8988T (cell line): ENCODE measurements around the gene INO80E.

ENCODE experiments used
- DNase-seq: peaks from one replicate; pipeline ENCODE4 v3.0.0; 2011

The INO80E gene

GRCh38 chr16:29975811-29976511 lies 20.1 kb upstream of the INO80E start:
- no peak for DNase-seq

DNA sequence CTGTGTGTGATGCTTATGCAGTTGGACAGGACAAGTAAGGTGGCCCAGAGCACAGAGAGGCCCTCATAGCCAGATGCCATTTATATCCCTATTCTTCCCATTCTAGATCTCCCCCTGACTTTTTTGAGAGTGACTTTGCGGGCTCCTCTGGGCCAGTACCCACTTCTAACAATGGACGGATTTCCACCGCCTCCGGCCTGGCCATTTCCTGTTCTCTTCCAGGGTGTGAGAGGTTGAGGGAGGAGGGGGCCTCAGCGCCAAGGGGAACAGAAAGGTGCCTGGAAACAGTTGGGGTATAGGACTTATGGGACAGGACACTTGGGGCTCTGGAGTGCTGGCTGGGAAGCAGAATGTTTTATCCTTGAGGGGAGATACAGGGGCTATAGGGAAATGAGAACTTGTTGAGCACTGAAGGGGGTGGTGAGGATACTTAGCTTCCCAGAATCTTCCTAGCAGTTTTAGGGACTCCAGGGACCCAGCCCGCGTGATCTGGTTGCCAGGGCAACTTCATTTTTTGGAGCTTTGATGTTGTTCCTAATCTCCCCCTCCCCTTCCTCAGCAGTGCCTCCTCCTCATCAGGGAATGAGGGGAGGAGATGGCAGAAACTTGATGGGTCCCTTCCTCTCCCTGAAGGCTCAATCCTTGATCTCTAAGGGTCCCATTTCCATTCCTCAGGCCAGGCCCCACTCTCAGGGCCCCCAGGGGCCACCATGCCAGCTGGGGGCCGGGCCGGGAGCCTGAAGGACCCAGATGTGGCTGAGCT lies 18.8 kb upstream of the INO80E start:
- no peak for DNase-seq

GRCh38 chr16:29978081-29978480 lies 18.0 kb upstream of the INO80E start:
- DNase-seq, result no peak

DNA sequence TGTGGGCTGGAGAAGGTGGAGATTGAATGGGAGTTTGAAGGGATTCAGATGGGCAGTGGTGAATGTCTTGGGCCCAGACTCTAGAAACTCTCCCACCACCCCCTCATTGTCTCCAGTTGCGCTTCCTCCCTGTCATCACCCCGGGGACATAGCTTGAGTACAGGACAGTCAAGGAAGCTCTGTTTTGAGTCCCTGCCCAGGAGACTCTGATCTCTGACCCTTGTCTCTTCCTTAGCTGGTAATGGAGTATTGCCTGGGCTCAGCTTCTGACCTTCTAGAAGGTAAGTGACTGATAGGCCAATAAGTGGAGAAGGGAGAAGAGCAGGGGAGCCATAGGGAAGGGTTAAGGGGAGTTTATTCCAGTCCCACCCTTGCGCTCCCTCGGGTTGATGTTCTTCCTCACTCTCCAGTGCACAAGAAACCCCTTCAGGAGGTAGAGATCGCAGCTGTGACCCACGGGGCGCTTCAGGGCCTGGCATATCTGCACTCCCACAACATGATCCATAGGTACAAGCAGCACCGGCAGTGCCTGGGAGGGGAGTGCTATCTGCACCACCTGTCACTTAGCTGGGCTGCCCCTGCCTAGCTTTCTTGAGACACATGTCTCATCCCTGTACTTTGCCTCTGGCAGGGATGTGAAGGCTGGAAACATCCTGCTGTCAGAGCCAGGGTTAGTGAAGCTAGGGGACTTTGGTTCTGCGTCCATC lies 17.3 kb upstream of the INO80E start:
- no peak for DNase-seq

DNA sequence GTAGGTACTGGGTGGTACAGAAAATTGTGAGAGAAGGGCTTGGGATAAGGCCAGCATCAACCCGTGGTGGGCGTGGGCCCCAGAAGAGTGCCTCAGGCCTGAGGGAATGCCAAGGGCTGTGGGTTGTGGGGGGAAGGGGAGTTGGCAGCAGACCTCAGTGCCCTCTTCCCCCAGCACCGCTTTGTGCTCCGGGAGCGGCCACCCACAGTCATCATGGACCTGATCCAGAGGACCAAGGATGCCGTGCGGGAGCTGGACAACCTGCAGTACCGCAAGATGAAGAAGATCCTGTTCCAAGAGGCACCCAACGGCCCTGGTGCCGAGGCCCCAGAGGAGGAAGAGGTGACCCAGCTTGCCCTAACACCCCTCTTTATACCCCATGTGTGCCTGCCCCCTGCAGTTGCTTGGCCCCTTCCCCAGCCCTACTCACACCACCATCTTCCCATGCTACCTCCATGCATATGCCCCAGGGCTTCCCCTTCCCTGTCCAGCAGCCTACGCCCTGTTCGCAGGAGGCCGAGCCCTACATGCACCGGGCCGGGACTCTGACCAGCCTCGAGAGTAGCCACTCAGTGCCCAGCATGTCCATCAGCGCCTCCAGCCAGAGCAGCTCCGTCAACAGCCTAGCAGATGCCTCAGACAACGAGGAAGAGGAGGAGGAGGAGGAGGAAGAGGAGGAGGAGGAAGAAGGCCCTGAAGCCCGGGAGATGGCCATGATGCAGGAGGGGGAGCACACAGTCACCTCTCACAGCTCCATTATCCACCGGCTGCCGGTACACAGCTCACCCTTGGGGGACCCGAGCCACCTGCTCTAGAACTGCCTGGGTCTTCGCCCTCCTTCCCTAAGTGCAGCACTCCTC lies 13.3 kb upstream of the INO80E start:
- no peak for DNase-seq

DNA sequence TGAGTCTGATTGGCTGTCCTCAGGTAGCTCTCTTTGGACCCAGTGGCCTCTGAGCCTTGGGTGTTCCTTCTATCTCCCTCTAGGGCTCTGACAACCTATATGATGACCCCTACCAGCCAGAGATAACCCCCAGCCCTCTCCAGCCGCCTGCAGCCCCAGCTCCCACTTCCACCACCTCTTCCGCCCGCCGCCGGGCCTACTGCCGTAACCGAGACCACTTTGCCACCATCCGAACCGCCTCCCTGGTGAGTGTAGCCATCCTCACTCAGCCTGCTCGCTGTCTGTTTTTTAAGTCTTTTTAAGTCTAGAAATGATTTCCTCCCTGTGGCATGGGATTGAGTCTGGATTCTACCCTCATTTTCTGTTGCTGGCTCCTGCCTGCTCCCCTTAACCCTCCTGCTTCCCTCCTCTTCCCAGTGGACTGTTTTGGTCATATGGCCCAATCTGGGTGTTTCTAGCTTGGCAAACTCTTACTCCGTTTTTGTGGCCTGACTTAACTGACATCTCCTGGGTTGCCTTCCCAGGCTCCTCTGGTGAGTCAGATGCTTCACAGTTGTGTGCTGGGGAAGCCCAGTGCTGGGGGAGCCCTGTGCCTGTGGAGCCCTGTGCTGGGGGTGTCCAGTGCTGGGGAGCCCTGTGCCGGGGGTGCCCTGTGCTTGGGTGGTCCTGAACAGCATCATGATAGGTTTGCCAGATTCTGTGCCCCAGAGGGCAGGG lies 12.5 kb upstream of the INO80E start:
- no peak for DNase-seq

GRCh38 chr16:29984137-29984763 lies 11.8 kb upstream of the INO80E start:
- no peak for DNase-seq

DNA sequence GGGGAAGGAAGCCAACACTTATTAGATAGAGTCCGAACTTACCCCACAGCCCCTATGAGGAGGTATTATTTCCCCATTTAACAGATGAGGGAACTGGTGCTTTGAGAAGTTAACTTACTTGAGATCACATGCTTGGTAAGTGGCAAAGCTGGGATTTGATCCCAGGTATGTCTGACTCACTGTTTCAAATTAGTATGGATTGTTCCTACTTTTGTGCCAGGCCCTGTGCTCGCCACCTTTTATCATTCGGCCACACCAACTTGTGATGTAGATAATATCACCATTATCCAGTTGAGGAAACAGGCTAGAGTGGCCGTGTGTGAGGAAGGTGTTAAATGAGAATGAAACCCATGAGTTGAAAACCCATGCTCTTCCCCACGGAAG lies 11.3 kb upstream of the INO80E start:
- no peak for DNase-seq

DNA sequence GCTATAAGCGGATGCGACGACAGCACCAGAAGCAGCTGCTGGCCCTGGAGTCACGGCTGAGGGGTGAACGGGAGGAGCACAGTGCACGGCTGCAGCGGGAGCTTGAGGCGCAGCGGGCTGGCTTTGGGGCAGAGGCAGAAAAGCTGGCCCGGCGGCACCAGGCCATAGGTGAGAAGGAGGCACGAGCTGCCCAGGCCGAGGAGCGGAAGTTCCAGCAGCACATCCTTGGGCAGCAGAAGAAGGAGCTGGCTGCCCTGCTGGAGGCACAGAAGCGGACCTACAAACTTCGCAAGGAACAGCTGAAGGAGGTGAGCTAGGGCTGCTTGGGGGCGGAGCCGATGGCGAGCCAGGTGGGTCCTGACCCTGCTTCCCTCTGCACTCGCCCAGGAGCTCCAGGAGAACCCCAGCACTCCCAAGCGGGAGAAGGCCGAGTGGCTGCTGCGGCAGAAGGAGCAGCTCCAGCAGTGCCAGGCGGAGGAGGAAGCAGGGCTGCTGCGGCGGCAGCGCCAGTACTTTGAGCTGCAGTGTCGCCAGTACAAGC lies 10.7 kb upstream of the INO80E start:
- DNase-seq, result no peak

- no peak for DNase-seq
Observed at GRCh38 chr16:29986231-29986630, 9.8 kb upstream of the INO80E start.

GRCh38 chr16:29986931-29987330 lies 9.1 kb upstream of the INO80E start:
- no peak for DNase-seq

GRCh38 chr16:29987371-29988085 lies 8.5 kb upstream of the INO80E start:
- DNase-seq, result no peak

DNA sequence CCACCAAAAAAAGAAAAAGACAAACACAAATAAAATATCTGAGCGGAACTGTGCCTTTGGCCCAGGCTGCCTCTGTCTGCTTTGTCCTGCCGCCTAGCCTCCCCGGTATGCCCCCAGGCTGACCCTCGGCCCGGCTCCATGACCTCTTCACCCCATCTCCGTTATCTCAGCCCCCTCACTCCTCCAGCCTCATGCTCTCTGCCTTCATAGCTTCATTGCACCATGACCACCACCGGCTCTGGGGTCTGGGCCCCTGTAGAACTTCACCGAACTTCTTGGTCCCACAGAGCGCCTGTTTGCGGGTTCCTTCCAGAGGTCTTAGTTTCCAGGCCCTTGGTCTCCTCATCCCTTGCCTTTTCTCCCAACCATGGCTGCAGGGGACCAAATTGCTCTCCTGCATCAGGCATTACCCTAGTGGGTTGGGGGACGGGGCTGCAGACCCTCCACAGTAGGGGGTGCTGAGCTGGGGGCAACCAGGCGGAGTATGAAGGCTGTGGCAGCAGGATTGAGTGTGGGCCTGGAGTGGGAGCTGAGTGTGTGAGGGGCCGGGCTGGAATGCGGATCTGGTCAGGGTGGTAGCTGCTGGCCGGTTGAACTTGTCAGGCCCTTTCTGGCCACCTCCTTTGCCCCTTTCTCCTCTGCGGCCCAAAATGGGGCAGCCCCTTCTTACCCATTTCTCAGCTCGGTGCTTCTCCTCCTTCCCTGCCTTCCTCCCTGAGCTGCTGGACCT lies 7.5 kb upstream of the INO80E start:
- no peak for DNase-seq

- no peak for DNase-seq
Observed at GRCh38 chr16:29989111-29989858, 6.8 kb upstream of the INO80E start.

- no peak for DNase-seq
Observed at GRCh38 chr16:29990034-29990433, 6.0 kb upstream of the INO80E start.

DNA sequence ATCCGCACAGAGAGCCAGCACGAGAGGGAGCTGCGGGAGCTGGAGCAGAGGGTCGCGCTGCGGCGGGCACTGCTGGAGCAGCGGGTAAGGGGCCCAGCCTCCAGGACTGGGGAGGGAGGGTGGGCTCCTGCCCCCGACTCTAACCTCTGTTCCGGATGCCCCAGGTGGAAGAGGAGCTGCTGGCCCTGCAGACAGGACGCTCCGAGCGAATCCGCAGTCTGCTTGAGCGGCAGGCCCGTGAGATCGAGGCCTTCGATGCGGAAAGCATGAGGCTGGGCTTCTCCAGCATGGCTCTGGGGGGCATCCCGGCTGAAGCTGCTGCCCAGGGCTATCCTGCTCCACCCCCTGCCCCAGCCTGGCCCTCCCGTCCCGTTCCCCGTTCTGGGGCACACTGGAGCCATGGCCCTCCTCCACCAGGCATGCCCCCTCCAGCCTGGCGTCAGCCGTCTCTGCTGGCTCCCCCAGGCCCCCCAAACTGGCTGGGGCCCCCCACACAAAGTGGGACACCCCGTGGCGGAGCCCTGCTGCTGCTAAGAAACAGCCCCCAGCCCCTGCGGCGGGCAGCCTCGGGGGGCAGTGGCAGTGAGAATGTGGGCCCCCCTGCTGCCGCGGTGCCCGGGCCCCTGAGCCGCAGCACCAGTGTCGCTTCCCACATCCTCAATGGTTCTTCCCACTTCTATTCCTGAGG lies 5.0 kb upstream of the INO80E start:
- no peak for DNase-seq

GRCh38 chr16:29991571-29991904 lies 4.5 kb upstream of the INO80E start:
- no peak for DNase-seq

GRCh38 chr16:29992344-29992967 lies 3.6 kb upstream of the INO80E start:
- no peak for DNase-seq
